SKM-1 (cell line): ENCODE data around the gene DDX5.
"Not testable (repeated sequence)": the region's sequence is repeated elsewhere in the genome, so short reads cannot be mapped to it uniquely, and the experiment has no call there.

Source experiments
- DNase-seq: peaks from one replicate; lab custom pipeline; 2025; ENCODE audit not compliant: unreplicated experiment; lab: John Stamatoyannopoulos, UW

DDX5 gene

DNA sequence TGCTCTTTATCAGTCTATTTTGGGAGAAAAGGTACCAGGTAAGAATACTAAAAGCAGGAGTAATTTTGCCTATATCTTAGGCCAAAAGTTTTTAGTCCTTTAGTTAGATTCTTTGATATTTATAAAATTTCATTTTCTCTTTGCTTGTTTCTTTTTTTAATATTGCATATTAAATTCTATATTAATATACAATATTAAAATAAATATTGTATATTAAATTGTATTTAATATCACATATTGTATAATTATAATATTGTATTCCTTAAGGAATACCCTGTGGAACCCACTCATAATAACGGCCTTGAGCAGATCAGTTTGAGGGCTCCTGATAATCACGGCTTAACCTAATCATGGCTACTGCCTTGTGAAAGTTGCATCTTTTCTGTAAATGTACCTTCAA lies 2.6 kb upstream of the DDX5 start:
- no peak for DNase-seq

DNA sequence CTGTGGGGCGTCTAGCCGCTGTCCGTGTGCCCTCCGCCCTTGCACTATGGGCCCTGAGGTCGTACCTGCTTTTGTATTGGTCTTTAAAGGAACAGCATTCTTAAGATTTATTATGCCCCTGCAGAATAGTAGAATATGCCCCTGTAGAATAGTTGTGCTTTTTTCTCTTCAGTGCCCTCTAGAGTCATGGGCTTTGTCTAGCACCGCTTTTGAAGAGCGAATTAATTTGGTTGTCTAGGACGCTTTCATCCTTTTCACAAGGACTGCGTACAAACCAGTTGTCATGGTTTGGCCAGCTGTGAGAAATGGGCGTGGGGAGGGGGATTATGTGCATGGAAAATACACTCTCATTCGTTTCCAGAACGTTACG lies 1.3 kb upstream of the DDX5 start:
- peak; percentile 57 for DNase-seq

DNA sequence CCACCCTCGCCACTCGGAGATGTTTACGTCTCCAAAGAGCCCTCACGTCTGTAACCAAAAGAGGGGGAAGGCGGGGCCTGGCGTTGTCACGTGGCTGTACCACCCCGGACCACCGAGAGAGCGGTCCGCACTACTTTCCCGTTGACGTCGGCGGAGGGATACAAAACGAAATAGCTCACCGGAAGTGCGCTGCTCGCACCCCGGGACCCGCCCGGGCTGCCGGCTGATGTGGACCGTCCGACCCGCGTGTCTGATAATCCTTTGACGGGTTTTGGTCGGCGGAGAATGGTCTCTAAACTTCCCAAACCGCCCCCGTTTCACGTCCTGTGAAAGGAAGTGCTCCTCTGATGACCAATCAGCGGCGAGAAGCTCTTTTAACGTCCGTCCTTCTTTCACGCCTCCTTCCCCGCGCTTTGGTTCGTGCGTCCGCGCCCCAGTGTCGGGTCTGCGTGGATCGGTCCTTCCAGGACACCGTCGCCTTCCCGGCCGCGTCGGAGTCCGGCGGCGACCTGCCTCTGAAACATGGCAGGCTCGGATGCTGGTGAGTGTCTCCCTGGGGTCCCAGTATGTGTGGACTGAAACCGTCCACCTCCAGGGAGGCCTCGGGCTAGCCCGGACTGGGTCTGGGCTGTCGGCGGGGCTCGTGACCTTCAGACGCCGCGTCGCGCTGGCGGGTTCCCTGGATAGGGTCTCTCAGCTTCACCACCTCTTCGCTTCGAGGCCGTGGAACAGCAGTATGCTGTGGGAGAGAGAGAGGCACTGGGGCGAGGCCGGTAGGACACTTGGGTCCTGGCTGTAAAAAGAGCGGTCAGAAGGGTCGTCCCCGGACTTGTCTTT lies 705 bp upstream of the DDX5 start, which contains the start of gene CEP95:
Gene CEP95, plus strand, starts transcription at position 402 of the 837 bp plus-strand sequence. Its CDS starts 121 bp downstream, at position 523.
- peak; percentile 89 for DNase-seq

- peak; percentile 43 for DNase-seq
These were observed 519 bp downstream of the DDX5 start for GRCh38 chr17:64505340-64506200.

DNA sequence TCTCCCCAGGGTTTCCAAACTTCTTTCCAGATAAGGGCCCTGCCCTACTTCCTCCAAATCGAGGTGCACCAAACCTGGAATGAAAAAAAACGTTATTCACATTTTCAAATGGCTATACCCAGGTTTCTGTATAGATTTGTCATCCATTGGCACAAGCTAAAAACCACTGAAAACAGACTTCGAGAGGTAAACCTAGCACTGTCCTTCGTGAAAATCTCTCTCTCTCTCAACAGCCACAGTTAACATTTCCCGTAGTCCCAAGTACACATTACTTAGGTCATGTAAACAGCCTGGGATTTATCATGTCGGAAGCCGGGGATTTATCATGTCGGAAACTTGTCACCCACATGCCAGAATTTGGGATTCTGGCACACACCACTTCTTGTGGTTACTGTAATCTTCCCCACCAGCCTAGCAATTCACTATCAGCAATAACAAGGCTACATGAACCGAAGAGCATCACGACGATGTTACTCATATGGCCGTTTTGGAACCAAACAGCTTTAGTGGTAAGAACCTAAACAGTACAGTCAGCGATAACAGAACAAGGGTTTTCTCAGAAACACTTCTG lies 1.2 kb downstream of the DDX5 start:
- DNase-seq = no peak

DNA sequence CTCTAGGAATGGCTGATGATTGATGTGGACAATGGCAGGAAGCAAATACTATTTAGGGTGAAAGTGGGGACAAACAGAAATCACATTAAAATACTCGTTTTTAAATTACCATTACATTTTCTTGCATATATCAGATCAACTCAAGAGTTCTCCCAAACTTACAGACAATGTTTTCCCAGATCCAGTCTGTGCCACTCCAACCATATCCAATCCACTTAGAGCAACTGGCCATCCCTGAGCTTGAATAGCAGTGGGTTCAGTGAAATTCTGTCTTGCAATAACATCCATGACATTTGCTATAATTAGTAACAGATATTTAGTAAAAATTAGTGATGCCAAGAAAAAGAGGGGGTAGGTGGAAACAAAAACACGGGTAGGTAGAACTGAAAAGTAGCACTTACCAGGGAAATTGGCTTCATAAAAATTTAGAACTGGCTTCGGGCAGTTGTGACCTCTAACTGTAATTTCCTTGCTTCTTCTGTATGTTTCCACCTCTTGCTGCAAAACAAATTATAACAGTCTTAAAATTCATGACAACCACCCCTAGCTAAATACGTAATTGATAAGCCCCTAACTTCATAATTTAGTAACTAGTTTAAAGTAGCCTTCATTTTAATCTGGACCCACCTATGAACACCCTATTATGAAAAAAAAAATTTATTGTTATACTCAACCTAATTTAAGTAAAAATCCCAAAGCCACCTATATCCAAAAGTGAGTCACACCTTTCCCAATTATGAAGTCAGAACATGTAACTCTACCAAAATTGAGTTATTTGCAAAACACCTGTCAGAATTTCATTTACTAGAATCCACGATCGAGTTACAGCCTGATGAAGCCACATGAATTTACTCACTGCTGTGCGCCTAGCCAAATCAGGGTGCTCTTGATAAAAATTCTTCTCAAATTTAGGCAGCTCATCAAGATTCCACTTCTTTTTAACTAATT lies 2.0 kb downstream of the DDX5 start:
- no peak for DNase-seq

DNA sequence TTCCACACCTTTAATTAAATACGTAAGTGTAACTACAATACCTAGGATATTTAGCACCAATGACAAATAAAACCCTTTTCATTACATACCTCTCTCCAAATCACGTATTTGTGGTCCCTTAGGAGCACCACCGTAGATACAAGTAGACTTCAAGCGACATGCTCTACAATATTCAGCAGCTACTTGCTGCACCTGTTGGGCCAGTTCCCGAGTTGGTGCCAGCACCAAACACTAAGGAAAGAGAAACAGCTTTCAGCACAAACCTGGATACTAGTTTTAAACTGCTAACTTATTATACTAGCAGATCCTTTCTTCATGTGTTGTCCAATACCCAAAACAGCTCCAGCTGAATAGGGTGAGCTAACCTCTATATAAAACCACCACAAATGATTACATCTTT lies 2.7 kb downstream of the DDX5 start:
- no peak for DNase-seq

DNA sequence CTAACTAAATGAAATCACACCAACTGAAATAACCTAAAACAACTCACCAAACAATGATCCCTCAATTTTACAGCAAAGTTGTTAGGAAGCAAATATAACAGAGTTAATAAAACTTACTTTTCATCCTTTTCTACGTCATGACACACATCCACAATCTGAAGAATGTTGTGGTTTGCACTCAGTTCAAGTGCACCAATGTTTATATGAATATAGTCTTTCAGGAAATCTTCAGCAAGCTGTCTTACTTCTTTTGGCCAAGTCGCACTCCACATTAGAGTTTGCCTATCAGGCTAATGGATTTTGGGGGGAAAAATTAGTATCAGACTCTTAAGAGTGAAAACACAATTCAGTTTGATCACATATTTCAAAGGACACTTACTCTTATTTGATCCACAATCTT lies 3.3 kb downstream of the DDX5 start:
- no peak for DNase-seq

DNA sequence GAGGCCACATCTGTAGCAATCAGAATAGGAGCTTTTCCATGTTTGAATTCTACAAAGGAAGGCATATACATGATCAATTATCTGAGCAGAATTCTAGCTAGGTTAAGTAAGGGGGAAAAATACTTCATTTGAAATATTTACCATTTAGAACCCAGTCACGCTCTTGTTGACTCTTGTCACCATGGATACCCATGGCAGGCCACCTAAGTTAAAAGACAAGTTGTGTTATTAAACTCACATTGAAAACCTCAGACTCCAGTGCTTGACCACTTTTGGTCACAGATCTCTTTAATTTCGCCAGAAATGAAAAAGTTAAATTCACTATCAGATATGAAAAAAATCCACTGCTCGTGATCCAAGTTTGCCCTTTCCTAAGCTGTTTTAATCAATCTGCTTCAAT lies 4.1 kb downstream of the DDX5 start:
- no peak for DNase-seq

DNA sequence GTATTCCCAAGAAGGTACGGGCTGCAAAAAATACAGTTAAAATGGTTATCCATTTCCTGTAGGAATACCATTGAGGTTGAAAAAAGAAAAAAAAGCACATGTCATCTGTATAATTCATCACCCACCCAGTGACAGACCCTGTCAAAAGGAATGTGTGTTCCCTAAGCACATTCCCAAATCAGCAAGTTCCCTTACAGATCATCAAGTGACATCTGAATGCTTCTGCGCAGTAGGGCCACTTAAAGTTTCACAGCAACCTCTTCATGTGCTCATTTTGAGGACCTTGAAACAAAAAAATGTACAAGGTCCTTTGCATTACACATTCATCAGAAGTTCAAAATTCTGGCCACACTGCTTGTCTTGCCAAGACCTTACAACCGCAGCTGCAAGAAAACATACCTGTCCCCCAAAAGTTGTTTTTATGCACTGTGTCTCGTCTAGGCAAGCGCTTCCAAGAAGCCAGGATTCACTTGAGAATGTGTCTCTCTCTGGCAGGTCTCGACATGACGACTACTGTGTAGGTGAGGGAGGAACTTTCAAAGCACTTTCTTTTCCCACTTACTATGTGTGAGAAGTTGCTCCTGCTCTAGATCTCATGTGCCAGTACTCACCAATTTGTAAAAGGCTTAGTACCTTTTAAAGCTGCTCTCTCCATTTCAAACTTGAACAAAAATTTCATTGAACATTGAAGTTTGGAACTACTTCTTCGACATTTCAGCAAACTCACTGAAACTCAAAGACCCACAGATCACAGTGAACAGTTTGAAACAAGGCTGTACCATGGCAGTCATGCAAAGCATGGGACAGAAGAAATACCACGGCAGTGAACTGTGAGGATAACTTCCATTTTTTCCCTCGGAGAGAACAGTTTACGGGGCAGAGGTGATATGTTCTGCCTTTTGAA lies 5.0 kb downstream of the DDX5 start:
- no peak for DNase-seq

GRCh38 chr17:64500487-64500859 lies 5.6 kb downstream of the DDX5 start:
- no peak for DNase-seq

- DNase-seq = no peak
These were observed 6.1 kb downstream of the DDX5 start for GRCh38 chr17:64499805-64500486.

GRCh38 chr17:64498308-64499203 lies 7.5 kb downstream of the DDX5 start:
- no peak for DNase-seq

- DNase-seq = no peak
These were observed 8.5 kb downstream of the DDX5 start for GRCh38 chr17:64497565-64498035.

GRCh38 chr17:64496786-64497564 lies 9.1 kb downstream of the DDX5 start, which contains the start of gene POLG2:
Gene POLG2 (minus strand): TSS chr17:64497054. CDS start chr17:64496968, 86 bp downstream.
- DNase-seq = peak; percentile 89

- DNase-seq = no peak
These were observed 9.7 kb downstream of the DDX5 start for GRCh38 chr17:64496348-64496785.

GRCh38 chr17:64495300-64495699 lies 10.8 kb downstream of the DDX5 start:
- not testable (repeated sequence) for DNase-seq
